ENCODE data around the gene LHFPL2.
"Not testable (repeated sequence)": the region's sequence is repeated elsewhere in the genome, so short reads cannot be mapped to it uniquely, and the experiment has no call there.

Gene LHFPL2

GRCh38 chr5:78638973-78639669 is 9.5 kb downstream of the LHFPL2 start:
- DNase-seq = no peak

DNA sequence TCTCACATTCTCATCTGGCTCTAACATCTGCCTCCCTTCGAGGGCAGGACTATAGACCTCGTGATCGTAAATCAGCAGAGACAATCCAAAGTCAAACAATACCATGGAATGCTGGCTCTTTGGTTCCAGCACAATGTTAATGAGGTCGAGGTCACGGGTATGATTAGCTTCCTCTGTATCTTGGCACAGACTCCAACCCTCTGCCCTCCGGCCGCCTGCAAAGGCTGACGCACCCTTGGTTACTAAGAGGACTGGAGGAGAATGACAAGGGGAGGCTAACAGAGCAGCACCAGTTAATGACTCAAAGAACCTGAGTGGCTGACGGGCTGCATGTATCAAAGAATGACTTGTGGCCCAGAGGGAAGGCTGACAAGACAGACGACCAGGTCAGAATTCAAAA is 10.1 kb downstream of the LHFPL2 start:
- no peak for DNase-seq

DNA sequence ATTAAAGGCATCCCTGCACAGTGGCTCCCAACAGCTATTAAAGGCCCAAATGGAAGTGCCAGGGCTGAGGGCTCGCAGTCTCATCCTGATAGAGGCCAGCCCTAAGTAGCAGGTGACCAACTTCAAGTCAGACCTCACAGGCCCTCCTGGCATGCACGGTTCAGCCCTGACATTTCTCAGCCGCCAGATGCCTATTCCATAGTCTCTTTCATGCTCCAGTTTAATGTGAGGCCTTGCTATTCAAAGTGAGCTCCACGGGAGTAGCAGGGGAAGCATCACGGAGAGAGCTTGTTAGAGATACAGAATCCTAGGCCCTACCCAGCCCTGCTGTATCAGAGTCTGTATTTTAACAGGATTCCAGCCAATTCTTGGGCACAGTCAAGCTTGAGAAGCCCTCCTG is 11.1 kb downstream of the LHFPL2 start:
- no peak for DNase-seq

DNA sequence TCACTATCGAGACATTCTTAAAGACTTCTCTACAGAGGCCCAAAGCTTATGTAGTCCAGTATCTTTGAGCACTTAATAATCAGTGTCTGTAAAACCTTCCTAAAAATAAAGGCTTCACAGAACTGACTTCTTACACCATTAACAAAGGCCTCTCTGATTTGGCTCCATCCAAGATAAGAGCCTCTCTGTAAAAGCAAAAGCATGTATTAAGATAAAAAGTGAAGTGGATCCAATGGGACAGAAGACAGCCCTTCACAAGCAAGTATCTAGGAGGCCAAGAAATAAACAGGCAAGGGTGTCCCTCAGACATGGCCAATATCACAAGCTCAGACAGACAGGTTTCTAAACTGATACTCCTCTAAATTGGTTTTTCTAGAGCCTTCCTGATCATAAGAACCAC is 11.9 kb downstream of the LHFPL2 start:
- no peak for DNase-seq

DNA sequence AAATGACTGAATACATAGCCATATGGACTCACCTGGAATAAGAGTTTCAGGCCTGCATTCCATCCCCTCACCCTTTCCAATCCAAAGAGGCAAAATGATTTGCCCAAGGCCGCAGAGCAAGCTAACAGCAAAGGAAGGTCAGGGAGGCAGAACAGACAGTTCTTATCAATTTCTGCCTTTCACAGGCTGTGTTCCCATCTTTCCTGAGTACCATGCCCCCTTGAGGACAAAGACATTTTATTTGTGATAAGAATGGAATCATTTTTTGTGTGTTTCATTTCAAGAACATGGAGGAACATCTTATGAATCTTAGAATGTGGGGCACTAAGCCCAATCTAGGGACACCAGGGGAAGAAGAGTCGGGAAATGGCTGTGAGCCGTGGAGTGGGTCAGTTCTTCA is 13.9 kb downstream of the LHFPL2 start:
- DNase-seq = no peak

DNA sequence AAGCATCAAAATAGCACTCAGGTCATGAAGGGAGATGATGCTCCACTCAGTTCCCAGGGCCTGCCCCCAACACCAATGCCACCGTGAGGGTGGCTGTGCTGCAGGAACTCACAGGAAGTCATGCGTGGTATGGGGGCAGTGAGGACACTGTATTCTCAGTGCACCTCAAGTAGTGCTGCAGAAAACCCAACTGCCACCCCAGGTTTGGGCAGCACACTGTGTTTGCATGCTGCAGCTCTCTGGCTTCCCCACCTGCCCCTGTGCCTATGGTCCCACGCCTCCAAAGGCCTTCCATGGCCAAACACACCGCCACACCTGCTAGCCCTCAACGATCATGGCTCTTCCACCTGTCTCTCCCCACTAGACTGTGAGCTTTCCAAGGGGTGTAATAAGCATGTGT is 14.3 kb downstream of the LHFPL2 start:
- DNase-seq = no peak

DNA sequence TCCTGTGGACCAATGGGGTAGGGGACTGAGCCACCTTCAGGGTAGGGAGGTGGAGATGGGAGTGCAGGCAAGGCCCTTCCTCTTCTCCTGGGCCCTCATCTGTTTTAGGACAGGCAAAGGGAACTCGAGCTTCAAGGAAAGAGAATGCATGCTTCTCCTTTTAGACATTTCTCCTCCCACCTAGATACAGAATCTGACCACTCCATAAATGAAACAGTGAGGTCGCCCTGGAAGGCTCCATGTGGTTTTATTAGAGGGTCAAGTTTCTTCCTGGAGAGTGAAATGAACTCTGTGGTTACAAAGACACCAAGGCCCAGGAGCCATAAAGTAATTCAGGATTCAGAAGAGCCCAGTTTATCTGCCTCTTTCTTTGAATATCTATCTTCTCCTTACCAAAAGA is 14.9 kb downstream of the LHFPL2 start:
- DNase-seq = no peak

GRCh38 chr5:78632467-78632866 is 16.1 kb downstream of the LHFPL2 start:
- no peak for DNase-seq

DNA sequence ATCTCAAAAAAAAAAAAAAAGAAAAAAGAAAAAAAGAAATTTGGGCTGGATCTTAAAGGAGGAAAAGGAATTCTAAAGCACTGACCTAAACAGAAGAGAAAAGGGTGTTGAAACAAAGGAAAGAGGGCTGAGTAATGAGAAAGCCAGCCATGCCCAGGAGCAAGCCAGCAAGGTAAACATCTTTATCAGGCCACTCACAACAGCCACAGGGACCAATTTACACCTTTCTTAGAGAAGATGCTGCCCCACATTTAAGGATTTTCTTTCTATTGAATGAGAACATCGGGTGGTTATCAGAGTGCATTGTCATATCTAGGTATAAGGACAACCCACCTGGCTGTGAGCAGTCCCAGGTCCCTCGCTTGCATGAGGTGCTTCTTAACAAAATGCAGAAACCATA is 16.6 kb downstream of the LHFPL2 start:
- DNase-seq = no peak

- no peak for DNase-seq
Measured at GRCh38 chr5:78630047-78630446, 18.5 kb downstream of the LHFPL2 start.

- no peak for DNase-seq
Measured at GRCh38 chr5:78629624-78630023, 18.9 kb downstream of the LHFPL2 start.

- no peak for DNase-seq
Measured at GRCh38 chr5:78628270-78628992, 20.1 kb downstream of the LHFPL2 start.

- DNase-seq = peak; percentile 28
Measured at GRCh38 chr5:78627766-78628165, 20.8 kb downstream of the LHFPL2 start.

DNA sequence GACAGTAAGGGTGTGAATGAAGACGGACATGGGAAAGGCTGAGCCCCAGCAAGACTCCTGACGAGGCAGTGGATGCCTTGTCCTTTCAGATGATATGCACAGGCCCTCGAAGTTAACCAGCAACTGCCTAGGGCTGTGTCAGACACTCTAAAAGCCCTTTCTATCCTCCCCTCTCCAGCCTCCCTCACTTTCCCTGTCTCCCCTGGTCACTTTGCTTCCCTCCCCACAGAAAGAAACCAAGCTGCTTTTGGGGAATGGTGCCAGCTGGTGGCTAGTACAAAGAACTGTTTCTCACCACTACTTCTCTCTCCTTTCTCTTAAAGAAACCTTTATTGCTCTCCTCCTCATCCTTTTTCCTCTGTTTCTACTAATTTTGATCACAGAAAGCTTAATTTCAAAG is 21.4 kb downstream of the LHFPL2 start:
- DNase-seq = no peak

GRCh38 chr5:78626009-78626571 is 22.5 kb downstream of the LHFPL2 start:
- no peak for DNase-seq

DNA sequence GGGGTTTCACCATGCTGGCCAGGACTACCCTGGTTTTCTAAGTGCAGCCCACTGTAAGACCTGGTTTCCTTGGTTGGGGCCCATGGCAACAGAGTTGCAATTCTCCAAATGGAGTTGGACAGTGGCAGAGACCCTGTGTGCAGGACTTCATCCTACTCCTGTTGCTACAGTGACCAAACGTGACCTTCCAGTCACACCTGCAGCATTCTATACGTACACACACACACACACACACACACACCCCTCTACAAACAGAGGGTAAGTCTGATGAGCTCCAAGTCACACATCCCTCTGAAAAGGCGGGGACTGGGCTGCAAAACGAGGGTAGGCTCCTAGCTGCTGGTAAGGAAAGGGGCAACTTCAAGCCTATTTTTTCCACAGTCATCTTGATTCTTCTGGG is 23.6 kb downstream of the LHFPL2 start:
- no peak for DNase-seq

DNA sequence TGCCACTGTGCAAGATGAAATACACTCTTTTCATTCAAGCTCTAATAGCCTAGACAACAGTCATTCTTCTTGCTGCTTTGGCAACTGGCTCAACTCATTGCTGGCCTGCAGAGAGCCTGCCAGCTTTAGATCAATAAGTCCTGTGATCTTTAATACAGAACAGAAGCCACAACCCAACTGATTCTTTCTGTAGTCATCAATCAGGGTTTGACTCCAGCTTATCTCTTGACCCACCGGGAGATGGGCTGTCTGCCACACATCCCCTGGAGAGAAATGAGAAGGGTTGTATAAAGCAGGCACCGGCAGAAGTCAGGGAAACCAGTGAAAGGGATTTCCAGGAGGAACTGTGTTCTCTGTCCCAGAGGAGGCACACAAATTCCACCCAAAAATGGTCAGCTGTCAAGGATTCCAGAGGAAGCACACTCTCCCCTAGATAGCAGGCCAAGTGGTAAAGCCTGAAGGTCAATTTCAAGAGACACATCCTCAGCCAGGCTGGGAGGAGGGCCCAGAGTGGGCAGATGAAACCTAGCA is 24.5 kb downstream of the LHFPL2 start:
- DNase-seq = no peak

GRCh38 chr5:78622302-78622971 is 26.1 kb downstream of the LHFPL2 start:
- no peak for DNase-seq

GRCh38 chr5:78621291-78621738 is 27.3 kb downstream of the LHFPL2 start:
- peak; percentile 13 for DNase-seq

DNA sequence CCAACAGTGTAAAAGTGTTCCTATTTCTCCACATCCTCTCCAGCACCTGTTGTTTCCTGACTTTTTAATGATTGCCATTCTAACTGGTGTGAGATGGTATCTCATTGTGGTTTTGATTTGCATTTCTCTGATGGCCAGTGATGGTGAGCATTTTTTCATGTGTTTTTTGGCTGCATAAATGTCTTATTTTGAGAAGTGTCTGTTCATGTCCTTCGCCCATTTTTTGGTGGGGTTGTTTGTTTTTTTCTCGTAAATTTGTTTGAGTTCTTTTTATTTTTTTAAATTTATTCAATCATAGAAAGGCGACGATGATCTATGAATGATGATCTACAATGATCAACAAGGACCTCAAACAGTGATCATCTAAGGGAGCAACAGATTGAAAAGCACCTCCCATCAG is 28.5 kb downstream of the LHFPL2 start:
- not testable (repeated sequence) for DNase-seq

GRCh38 chr5:78618303-78618702 is 30.3 kb downstream of the LHFPL2 start:
- DNase-seq = peak; percentile 46

DNA sequence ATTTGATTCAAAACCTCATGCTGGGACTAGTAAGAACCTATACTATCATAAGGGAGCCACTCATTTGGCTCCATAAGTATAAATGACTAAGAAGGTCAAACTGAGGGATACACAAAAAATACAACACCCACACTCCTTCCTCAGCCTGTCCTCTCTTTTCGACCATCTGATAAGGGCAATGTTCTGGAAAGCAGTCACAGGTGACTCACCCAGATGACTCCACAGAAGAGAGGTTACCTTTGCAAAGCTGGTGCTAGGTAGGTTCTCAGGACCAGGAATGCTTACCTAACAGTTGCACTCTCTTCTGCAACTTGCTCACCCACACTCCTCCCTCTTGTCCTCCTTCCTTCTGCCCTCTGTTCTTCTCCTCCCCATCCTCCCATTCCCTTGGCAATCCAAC is 32.9 kb downstream of the LHFPL2 start:
- peak; percentile 11 for DNase-seq

- DNase-seq = no peak
Measured at GRCh38 chr5:78614816-78615215, 33.8 kb downstream of the LHFPL2 start.
